Natural killer cell (primary cell): ENCODE measurements around the gene YWHAG. TPM values are rescaled to one million over a fixed set of nuclear protein-coding genes. Genes with fewer than 3 reads are reported as not detected.

Experiments used
- ATAC-seq, 3 donors: fragments of 150-1000 bp in 2 of 3; fragments of 200-7000 bp in 1 of 3; cut with Tn5 transposase; 1 replicate in 1 of 3; 2 replicates in 2 of 3; pipeline ENCODE4 v1.10.0; 2021; ENCODE audit warnings: mild to moderate bottlenecking in 2 of 3, moderate library complexity in 2 of 3
- DNase-seq, 2 donors: peaks; one replicate each; pipeline versions ENCODE4 v3.0.0 to v3.0.0-alpha.2; 2013 to 2021; ENCODE audit warnings: mixed read lengths in 1 of 2
- H3K27ac ChIP-seq: one replicate; pipeline ENCODE4 v1.5.1; 2013; ENCODE audit warnings: mild to moderate bottlenecking, low read length
- H3K27me3 ChIP-seq: one replicate; pipeline ENCODE4 v1.6.1; 2013; ENCODE audit warnings: low read length; ENCODE audit not compliant: control insufficient read depth, insufficient read depth
- H3K36me3 ChIP-seq: one replicate; pipeline ENCODE4 v1.6.1; 2013; ENCODE audit warnings: low read length; ENCODE audit not compliant: control insufficient read depth, insufficient read depth
- H3K4me1 ChIP-seq: one replicate; pipeline ENCODE4 v1.6.1; 2013; ENCODE audit warnings: low read length; ENCODE audit not compliant: control insufficient read depth, insufficient read depth
- H3K4me3 ChIP-seq: one replicate; pipeline ENCODE4 v1.5.1; 2013; ENCODE audit warnings: low read length
- H3K9me3 ChIP-seq: one replicate; pipeline ENCODE4 v1.6.1; 2013; ENCODE audit warnings: low read length; ENCODE audit not compliant: control insufficient read depth, insufficient read depth
- H3K27ac Mint-ChIP-seq, 2 donors: one replicate each; pipeline ENCODE4 v1.8.0; 2022; ENCODE audit warnings: mild to moderate bottlenecking in 2 of 2, mixed read lengths in 2 of 2, moderate library complexity in 1 of 2
- H3K27me3 Mint-ChIP-seq, 2 donors: one replicate each; pipeline ENCODE4 v1.8.0; 2022; ENCODE audit warnings: low read depth in 2 of 2, mixed read lengths in 2 of 2
- H3K36me3 Mint-ChIP-seq: one replicate; pipeline ENCODE4 v1.8.0; 2022; ENCODE audit warnings: mixed read lengths
- H3K4me1 Mint-ChIP-seq, 2 donors: one replicate each; pipeline ENCODE4 v1.8.0; 2022; ENCODE audit warnings: mixed read lengths in 2 of 2
- H3K4me3 Mint-ChIP-seq: one replicate; pipeline ENCODE4 v1.8.0; 2022; ENCODE audit warnings: mild to moderate bottlenecking, moderate library complexity, mixed read lengths
- H3K9me3 Mint-ChIP-seq, 2 donors: one replicate each; pipeline ENCODE4 v1.8.0; 2022; ENCODE audit warnings: mixed read lengths in 2 of 2
- CTCF ChIP-seq: fragments of 200-600 bp; IDR thresholded peaks from one replicate; pipeline ENCODE4 v1.8.0; 2022; ENCODE audit warnings: antibody characterized with exemption
- WGBS: methylation state at CpG from one replicate; pipeline ENCODE4 v1.1.7; 2013; ENCODE audit warnings: missing lambda C conversion rate; ENCODE audit not compliant: insufficient coverage; 5-methylcytosine and 5-hydroxymethylcytosine counted together
- intact Hi-C: fragments of 100-400 bp; cut with micrococcal nuclease; formaldehyde crosslinking; loops from one replicate; pipeline ENCODE4 v1.14.2; 2022
- total RNA-seq, 4 donors: library from RNA; stranded (reverse); fragments of 120-200 nt in 1 of 4; gene quantifications; one replicate each; pipeline versions ENCODE4 v1.2.3 to v1.2.4, GENCODE V29; 2013 to 2022

The YWHAG gene
- total RNA-seq, 3 donors from 2014 or later (not counting 1 experiment from before 2014, with no cell fraction given) = 21.4 to 28.9 (median 27.4) TPM

- TF ChIP-seq CTCF = no peak
- WGBS = 97% methylated on average over 6 of the region's 7 CpGs
- Histone ChIP-seq H3K4me3 (no peak overlapping the region), H3K4me1 (peaks cover 17% of the 10 kb centered on the region), H3K27me3 (no peaks in the 10 kb centered on the region), H3K36me3 (no peaks in the 10 kb centered on the region), H3K9me3 (no peaks in the 10 kb centered on the region), H3K27ac (no peak overlapping the region)
- Mint-ChIP-seq H3K27ac (no peak overlapping the region), H3K36me3 (no peaks in the 10 kb centered on the region), H3K4me1 (no peaks in the 10 kb centered on the region), H3K9me3 (no peaks in the 10 kb centered on the region), H3K27me3 (no peaks in the 10 kb centered on the region), H3K4me3 (no peak overlapping the region)
- DNase-seq (no peak), ATAC-seq (no peak)
- intact Hi-C loops = no loop called here
Observed at GRCh38 chr7:76381814-76382213, 23.0 kb upstream of the YWHAG start.

- H3K36me3 Mint-ChIP-seq = no peaks in the 10 kb centered on the region
- peak overlapping the region; percentile 40 for H3K4me3 ChIP-seq
- H3K9me3 Mint-ChIP-seq = no peaks in the 10 kb centered on the region
- H3K4me1 Mint-ChIP-seq = no peaks in the 10 kb centered on the region
- peaks cover 17% of the 10 kb centered on the region for H3K4me1 ChIP-seq
- peak overlapping the region; percentile 77 for H3K4me3 Mint-ChIP-seq
- H3K27me3 Mint-ChIP-seq = no peaks in the 10 kb centered on the region
- no peak for TF ChIP-seq CTCF
- no peaks in the 10 kb centered on the region for H3K27me3 ChIP-seq
- WGBS = 93% methylated on average over 7 of the region's 7 CpGs
- no peak overlapping the region for H3K27ac ChIP-seq
- ATAC-seq = no peak
- intact Hi-C loops = no loop called here
- H3K36me3 ChIP-seq = no peaks in the 10 kb centered on the region
- DNase-seq = no peak
- H3K9me3 ChIP-seq = no peaks in the 10 kb centered on the region
- peak overlapping the region in 1 of 2 donors; percentile 79 for H3K27ac Mint-ChIP-seq
Observed at GRCh38 chr7:76380623-76380966, 21.8 kb upstream of the YWHAG start.

- Histone ChIP-seq H3K27me3 (no peaks in the 10 kb centered on the region), H3K4me1 (peaks cover 17% of the 10 kb centered on the region), H3K9me3 (no peaks in the 10 kb centered on the region), H3K36me3 (no peaks in the 10 kb centered on the region), H3K27ac (no peak overlapping the region), H3K4me3 (no peak overlapping the region)
- Mint-ChIP-seq H3K9me3 (no peaks in the 10 kb centered on the region), H3K27me3 (peaks cover 0 to 16% of the 10 kb centered on the region in 2 donors), H3K4me1 (no peaks in the 10 kb centered on the region), H3K4me3 (no peak overlapping the region), H3K36me3 (no peaks in the 10 kb centered on the region), H3K27ac (no peak overlapping the region)
- DNase-seq = no peak
- intact Hi-C loops = no loop called here
- no peak for TF ChIP-seq CTCF
- no peak for ATAC-seq
- WGBS = 84% methylated on average over 9 of the region's 9 CpGs
Observed at GRCh38 chr7:76377186-76377918, 18.6 kb upstream of the YWHAG start.

- Mint-ChIP-seq H3K4me1 (no peaks in the 10 kb centered on the region), H3K27ac (no peak overlapping the region), H3K9me3 (no peaks in the 10 kb centered on the region), H3K36me3 (no peaks in the 10 kb centered on the region), H3K4me3 (no peak overlapping the region), H3K27me3 (peaks cover 0 to 16% of the 10 kb centered on the region in 2 donors)
- no peaks in the 10 kb centered on the region for H3K36me3 ChIP-seq
- no peak overlapping the region for H3K27ac ChIP-seq
- H3K4me3 ChIP-seq = no peak overlapping the region
- no peak for DNase-seq
- peaks cover 14% of the 10 kb centered on the region for H3K4me1 ChIP-seq
- no peaks in the 10 kb centered on the region for H3K27me3 ChIP-seq
- intact Hi-C loops = no loop called here
- no peak for ATAC-seq
- WGBS = 95% methylated on average over 9 of the region's 9 CpGs
- no peaks in the 10 kb centered on the region for H3K9me3 ChIP-seq
- no peak for TF ChIP-seq CTCF
Observed at GRCh38 chr7:76375251-76375650, 16.5 kb upstream of the YWHAG start.
